GM19025 (cell line): ENCODE results near the gene GTF2A2.
"Not testable (repeated sequence)": the region's sequence is repeated elsewhere in the genome, so short reads cannot be mapped to it uniquely, and the experiment has no call there.

Source experiments
- ATAC-seq: cut with Tn5 transposase; IDR thresholded peaks from one replicate; pipeline ENCODE4 v1.9.1; 2021; ENCODE audit warnings: mild to moderate bottlenecking, low read depth, moderate library complexity; ENCODE audit not compliant: unreplicated experiment

Gene GTF2A2, protein sequence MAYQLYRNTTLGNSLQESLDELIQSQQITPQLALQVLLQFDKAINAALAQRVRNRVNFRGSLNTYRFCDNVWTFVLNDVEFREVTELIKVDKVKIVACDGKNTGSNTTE

DNA sequence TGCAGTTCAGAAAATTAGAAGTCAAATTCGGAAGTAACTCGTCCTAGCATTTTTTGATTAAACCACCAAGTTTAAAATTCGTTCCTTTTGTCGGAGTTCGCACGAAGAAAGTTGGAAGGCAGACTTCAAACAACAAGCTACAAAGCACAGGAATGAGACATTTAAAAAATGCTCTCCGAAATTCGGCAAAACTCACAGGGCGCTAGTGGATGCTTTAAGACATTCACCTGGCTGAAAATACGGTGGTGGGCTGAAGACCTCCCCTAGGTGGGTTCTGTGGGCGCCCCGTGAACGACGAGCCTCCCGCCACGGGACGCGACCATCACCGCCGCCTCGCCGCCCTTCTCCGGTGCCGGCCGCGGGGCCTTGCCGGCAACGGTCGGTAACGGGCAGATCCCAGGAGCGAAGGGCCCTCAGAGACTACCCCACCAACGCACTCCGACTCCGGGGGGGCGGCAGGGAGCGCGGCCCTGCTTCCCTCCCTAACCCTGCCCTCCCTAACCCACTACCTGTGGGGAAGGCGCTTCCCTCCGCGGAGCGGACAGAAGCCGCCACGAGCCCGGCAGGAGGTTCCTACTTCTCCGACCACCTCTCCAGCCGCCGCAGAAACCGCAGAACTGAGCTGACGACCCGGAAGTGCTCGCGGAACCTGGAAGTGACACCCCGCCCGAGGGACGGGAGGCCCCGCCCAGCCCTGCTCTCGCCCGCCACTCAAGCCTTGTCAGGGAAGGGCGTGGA lies at the start of gene GTF2A2:
TSS of gene GTF2A2 (minus strand) at position 619 of the 738 bp plus-strand sequence. CDS start 5,238 bp downstream, outside the sequence.
- ATAC-seq, result peak; percentile 100

- no peak for ATAC-seq
Measured at GRCh38 chr15:59703979-59704796, 46.9 kb upstream of the GTF2A2 start.

DNA sequence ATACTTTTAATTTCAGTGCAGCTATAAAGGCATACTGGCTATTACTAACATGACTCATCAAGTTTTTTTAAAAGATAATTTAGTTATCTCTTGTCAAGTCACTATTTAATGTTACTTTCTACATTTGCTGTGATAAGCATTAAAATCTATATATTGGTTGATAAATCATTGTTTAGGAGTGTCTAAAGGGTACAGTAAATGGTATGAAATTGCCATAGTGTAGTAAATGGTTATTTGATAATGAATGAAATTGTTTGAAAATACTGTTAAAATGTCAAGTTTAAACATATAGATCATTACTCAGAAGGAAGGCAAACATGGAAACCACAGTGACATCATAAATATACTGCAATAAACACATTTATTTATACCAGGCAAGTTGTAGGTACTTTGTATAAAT lies 45.0 kb upstream of the GTF2A2 start:
- no peak for ATAC-seq

GRCh38 chr15:59701880-59702279 lies 44.6 kb upstream of the GTF2A2 start:
- no peak for ATAC-seq

DNA sequence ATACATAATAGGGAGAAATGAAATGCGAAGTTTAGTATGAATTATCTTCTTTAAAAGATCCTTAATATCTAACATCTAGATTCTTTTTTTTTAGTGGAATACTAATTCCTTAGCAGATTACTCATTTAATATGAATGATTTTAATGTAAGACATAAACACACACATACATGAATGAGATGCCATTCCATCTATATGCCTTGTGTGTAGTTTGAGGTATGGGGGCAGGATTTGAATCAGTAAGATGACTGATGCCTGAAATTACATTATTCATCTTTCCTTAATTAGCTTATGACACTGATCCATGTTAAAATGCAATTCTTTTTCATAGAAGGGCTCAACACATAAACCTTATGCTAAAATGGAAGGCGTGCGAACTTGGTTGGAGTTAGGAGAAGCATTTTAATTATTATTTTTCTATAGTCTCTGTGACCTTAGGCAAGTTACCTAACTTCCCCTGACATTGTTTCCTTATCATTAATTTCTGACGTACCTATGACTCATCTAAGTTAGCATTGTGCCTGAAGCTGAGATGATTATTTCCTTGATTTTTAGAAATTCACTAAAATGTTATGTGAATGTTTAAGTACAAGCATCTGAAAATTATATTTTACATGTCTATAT lies 42.6 kb upstream of the GTF2A2 start:
- ATAC-seq, result no peak

DNA sequence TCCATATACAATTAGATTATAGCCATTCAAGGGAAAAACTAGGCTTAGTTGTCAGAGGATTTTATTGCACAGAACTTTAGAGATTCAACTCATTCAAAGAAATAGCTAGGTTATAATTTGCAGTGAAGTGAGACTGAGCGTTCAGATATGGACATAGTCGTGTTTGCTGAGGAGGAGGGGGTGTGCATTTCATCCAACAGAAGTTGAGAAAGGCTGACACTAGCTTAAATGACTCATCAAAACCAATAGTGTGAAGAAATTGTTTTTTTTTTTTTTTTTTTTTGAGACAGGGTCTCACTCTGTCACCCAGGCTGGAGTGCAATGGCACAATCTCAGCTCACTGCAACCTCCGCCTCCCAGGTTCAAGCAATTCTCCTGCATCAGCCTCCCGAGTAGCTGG lies 40.8 kb upstream of the GTF2A2 start:
- ATAC-seq, result not testable (repeated sequence)

DNA sequence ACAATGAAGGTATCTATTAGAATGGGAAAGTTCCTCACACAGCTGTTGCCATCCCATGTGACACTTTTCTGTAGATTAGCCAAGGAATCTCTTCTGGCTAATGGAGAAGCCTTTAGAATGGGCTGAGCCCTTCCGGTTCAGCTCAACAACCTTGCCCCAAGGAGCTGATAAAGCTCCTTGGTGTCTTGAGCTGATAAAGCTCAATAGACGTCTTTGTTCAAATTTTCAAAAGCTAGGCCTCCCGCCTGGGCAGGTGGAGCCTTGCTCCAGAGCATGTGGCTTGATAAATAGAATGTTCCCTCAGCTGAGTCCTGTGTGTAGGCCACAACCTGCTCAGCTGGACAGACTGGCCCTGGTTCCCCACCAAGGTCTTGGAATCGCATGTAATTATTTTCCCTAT lies 39.0 kb upstream of the GTF2A2 start:
- ATAC-seq, result no peak

DNA sequence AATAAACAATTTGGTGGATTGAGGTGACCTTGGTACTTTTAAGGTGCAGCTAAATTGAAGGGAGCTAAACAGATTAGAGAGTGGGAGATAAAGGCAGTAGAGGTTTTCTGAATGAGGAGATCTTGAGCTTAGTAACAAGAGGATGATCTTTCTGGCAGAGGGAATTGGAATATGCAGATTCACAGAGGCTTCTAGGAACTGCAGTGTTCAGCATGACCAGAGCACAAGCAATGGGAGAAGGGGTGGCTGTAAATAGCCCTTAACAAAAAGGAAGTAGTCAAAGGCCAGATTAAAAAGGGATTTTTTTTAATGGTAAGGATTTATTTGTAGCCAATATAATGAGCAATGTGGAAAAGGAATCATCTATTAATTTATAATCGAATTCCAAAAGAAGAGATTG lies 37.5 kb upstream of the GTF2A2 start:
- no peak for ATAC-seq

- ATAC-seq, result no peak
Measured at GRCh38 chr15:59691194-59691805, 34.0 kb upstream of the GTF2A2 start.

DNA sequence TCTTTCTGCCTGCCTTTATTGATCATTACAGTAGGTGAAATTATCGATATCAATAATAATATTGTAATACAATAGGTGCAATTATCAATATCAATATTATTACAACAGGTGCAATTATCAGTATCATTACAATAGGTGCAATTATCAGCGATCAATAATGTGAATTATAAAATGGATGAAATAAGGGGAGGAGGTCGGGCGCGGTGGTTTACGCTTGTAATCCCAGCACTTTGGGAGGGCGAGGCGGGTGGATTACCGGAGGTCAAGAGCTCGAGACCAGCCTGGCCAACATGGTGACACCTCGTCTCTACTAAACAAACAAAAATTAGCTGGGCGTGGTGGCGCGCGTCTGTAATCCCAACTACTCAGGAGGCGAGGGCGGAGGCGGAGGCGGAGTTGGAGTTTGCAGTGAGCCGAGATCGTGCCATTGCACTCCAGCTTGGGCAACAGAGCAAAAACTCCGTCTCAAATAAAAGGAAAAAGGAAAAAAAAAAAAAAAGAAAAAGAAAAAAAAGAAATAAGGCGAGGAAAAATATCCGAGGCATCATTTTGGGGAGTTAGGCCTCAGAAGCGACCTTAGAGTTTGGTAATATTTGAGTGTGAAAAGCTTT lies 32.4 kb upstream of the GTF2A2 start:
- no peak for ATAC-seq

GRCh38 chr15:59688782-59689625 lies 31.7 kb upstream of the GTF2A2 start, which contains the start of gene BNIP2:
TSS of gene BNIP2 (minus strand) at chr15:59689320. CDS start at chr15:59682457, 6,863 bp downstream.
- peak; percentile 83 for ATAC-seq

DNA sequence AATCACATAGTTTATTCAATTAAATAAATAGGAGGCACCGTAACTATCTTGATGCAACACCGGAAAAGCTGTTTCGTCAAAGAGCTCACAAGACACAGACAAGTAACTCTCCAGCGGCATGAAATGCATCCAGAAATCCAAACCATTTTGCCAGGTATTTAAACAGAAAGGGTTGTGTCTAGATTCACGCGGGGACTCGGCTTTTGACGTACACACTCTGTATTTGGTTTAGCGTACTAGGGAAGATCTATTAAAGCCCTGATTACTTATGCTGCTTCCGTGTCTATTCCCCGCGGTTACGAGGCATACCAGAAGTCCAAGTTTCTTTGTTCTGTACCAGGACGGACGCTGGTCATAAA lies 31.1 kb upstream of the GTF2A2 start:
- no peak for ATAC-seq

DNA sequence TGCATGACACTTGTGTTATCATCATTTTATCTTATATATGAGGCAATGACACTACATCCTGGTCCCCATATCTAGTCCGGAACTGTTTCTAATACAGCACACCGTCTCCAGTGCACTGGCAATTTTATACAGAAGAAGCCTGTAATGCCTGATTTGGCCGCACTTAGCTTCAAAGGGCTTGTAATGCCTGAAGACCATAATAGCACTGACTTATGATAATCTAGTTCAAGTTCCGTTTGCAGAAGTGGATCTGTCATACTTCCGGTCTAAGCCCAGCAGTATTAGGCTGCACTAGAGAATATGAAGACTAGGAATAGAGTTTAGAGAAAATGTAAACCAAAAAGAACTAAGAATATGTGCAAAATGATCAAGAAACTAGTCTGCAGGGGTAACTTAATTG lies 30.5 kb upstream of the GTF2A2 start:
- no peak for ATAC-seq

DNA sequence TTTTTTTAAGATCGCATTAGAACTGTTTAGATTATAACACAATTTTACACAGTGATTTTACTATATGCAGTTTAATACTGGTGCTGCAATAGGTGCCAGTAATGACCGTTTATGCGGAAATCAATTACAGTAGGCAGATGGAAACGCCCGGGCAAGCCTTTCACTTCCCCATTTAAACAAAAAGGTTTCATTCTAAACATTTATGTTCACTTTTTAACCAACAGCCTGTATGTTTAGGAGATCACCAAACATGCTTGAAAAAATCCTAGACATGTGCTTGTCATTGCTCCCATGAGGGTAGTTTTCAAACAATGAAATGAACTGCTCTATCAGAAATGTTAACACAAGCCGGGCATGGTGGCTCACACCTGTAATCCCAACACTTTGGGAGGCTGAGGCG lies 29.1 kb upstream of the GTF2A2 start:
- ATAC-seq, result no peak

- ATAC-seq, result no peak
Measured at GRCh38 chr15:59685737-59686297, 28.5 kb upstream of the GTF2A2 start.

DNA sequence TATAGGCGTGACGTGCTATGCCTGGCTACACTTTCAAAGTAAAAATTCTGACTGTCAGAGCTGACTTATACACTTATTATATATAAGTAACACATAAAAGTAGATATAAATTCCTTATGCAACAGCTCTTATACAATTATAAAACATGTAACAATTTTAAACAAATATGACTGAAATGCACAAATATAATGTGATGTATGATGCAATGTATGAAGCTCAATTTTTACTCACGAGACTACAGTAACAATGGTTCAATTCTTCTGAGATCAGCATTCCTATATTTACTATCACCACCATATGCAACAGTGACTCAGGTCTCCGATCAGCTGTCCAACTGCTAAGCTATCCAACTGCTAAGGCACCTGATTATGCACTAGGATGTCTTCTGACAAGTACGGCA lies 23.6 kb upstream of the GTF2A2 start:
- no peak for ATAC-seq

DNA sequence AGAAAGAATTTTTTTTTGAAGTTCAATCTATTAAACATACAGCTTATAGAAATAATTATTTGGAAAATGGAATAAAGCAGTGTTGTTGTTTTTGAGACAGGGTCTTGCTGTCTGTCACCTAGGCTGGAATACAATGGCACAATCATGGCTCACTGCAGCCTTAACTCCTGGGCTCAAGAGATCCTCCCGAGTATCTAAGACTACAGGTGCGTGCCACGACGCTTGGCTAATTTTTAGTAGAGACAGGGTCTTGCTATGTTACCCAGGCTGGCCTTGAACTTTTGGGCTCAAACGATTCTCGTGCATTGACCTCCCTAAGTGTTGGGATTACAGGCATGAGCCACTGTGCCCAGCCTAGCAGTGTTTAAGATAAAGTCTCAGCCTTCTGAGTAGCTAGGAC lies 23.0 kb upstream of the GTF2A2 start:
- no peak for ATAC-seq

GRCh38 chr15:59678620-59679019 lies 21.3 kb upstream of the GTF2A2 start:
- ATAC-seq, result no peak

GRCh38 chr15:59678172-59678571 lies 20.9 kb upstream of the GTF2A2 start:
- no peak for ATAC-seq
